Measurements from ENCODE around the gene ZNF787.

The ZNF787 gene

GRCh38 chr19:56117889-56118288, 3.2 kb downstream of the ZNF787 start:
- H3K79me2 ChIP-seq (ENCODE audit: insufficient read depth, low read length) = peaks cover 74% of the 10 kb centered on the region
- H4K20me1 ChIP-seq (ENCODE audit: insufficient read depth, low read length, poor library complexity, severe bottlenecking) = peaks cover 50% of the 10 kb centered on the region
- no peak overlapping the region for H2AFZ ChIP-seq (ENCODE audit: low read length)
- TF ChIP-seq CTCF (conservative IDR thresholded peaks at IDR 0.05; ENCODE audit: low read length) (no peak), EZH2phosphoT487 (IDR thresholded peaks at IDR 0.05; ENCODE audit: borderline replicate concordance) (no peak)
- H3K9me2 ChIP-seq (replicated peaks; ENCODE audit: low read depth, low read length) = no peaks in the 10 kb centered on the region
- no peaks in the 10 kb centered on the region for H3K36me3 ChIP-seq (ENCODE audit: insufficient read depth, low read length)
- H3K27me3 ChIP-seq (ENCODE audit: insufficient read depth, low read length, poor library complexity, severe bottlenecking) = no peaks in the 10 kb centered on the region
- peaks cover 25% of the 10 kb centered on the region for H3K4me1 ChIP-seq (ENCODE audit: insufficient read depth, low read length, poor library complexity, severe bottlenecking)
- no peaks in the 10 kb centered on the region for H3K9me3 ChIP-seq (ENCODE audit: insufficient read depth, low read depth, low read length)
- peak overlapping the region; percentile 96 for H3K4me2 ChIP-seq (ENCODE audit: low read depth, low read length, poor library complexity, severe bottlenecking)
- H3K9ac ChIP-seq (ENCODE audit: low read depth, low read length, poor library complexity, severe bottlenecking) = peak overlapping the region; percentile 97
- H3K4me3 ChIP-seq (ENCODE audit: low read length, poor library complexity, severe bottlenecking) = no peak overlapping the region
- H3F3A ChIP-seq (ENCODE audit: low read depth) = no peaks in the 10 kb centered on the region

GRCh38 chr19:56117376-56117884, 3.7 kb downstream of the ZNF787 start:
- peaks cover 51% of the 10 kb centered on the region for H4K20me1 ChIP-seq (ENCODE audit: insufficient read depth, low read length, poor library complexity, severe bottlenecking)
- H3K9me3 ChIP-seq (ENCODE audit: insufficient read depth, low read depth, low read length) = no peaks in the 10 kb centered on the region
- peaks cover 25% of the 10 kb centered on the region for H3K4me1 ChIP-seq (ENCODE audit: insufficient read depth, low read length, poor library complexity, severe bottlenecking)
- H2AFZ ChIP-seq (ENCODE audit: low read length) = no peak overlapping the region
- TF ChIP-seq EZH2phosphoT487 (IDR thresholded peaks at IDR 0.05; ENCODE audit: borderline replicate concordance) (no peak), CTCF (conservative IDR thresholded peaks at IDR 0.05; ENCODE audit: low read length) (no peak)
- peak overlapping the region; percentile 96 for H3K4me2 ChIP-seq (ENCODE audit: low read depth, low read length, poor library complexity, severe bottlenecking)
- no peak overlapping the region for H3K4me3 ChIP-seq (ENCODE audit: low read length, poor library complexity, severe bottlenecking)
- H3K27me3 ChIP-seq (ENCODE audit: insufficient read depth, low read length, poor library complexity, severe bottlenecking) = no peaks in the 10 kb centered on the region
- no peaks in the 10 kb centered on the region for H3K9me2 ChIP-seq (replicated peaks; ENCODE audit: low read depth, low read length)
- peaks cover 77% of the 10 kb centered on the region for H3K79me2 ChIP-seq (ENCODE audit: insufficient read depth, low read length)
- H3K9ac ChIP-seq (ENCODE audit: low read depth, low read length, poor library complexity, severe bottlenecking) = no peak overlapping the region
- no peaks in the 10 kb centered on the region for H3K36me3 ChIP-seq (ENCODE audit: insufficient read depth, low read length)
- H3F3A ChIP-seq (ENCODE audit: low read depth) = no peaks in the 10 kb centered on the region

- H3K36me3 ChIP-seq (ENCODE audit: insufficient read depth, low read length) = no peaks in the 10 kb centered on the region; the same call in 1 of the 2 replicates
- H3K27me3 ChIP-seq (ENCODE audit: insufficient read depth, low read length, poor library complexity, severe bottlenecking) = no peaks in the 10 kb centered on the region
- H4K20me1 ChIP-seq (ENCODE audit: insufficient read depth, low read length, poor library complexity, severe bottlenecking) = peaks cover 58% of the 10 kb centered on the region
- TF ChIP-seq CTCF (conservative IDR thresholded peaks at IDR 0.05; ENCODE audit: low read length) (no peak), EZH2phosphoT487 (IDR thresholded peaks at IDR 0.05; ENCODE audit: borderline replicate concordance) (no peak)
- no peaks in the 10 kb centered on the region for H3K9me2 ChIP-seq (replicated peaks; ENCODE audit: low read depth, low read length)
- H3K4me3 ChIP-seq (ENCODE audit: low read length, poor library complexity, severe bottlenecking) = no peak overlapping the region
- no peak overlapping the region for H3K4me2 ChIP-seq (ENCODE audit: low read depth, low read length, poor library complexity, severe bottlenecking)
- H2AFZ ChIP-seq (ENCODE audit: low read length) = no peak overlapping the region
- no peaks in the 10 kb centered on the region for H3K9me3 ChIP-seq (ENCODE audit: insufficient read depth, low read depth, low read length)
- H3F3A ChIP-seq (ENCODE audit: low read depth) = no peaks in the 10 kb centered on the region
- peaks cover 20% of the 10 kb centered on the region for H3K4me1 ChIP-seq (ENCODE audit: insufficient read depth, low read length, poor library complexity, severe bottlenecking)
- no peak overlapping the region for H3K9ac ChIP-seq (ENCODE audit: low read depth, low read length, poor library complexity, severe bottlenecking)
- peaks cover 86% of the 10 kb centered on the region for H3K79me2 ChIP-seq (ENCODE audit: insufficient read depth, low read length)
These were observed 4.5 kb downstream of the ZNF787 start for GRCh38 chr19:56116606-56117005.

Measured in Loucy (cell line).